ENCODE measurements around the gene FANCG.

Gene FANCG

DNA sequence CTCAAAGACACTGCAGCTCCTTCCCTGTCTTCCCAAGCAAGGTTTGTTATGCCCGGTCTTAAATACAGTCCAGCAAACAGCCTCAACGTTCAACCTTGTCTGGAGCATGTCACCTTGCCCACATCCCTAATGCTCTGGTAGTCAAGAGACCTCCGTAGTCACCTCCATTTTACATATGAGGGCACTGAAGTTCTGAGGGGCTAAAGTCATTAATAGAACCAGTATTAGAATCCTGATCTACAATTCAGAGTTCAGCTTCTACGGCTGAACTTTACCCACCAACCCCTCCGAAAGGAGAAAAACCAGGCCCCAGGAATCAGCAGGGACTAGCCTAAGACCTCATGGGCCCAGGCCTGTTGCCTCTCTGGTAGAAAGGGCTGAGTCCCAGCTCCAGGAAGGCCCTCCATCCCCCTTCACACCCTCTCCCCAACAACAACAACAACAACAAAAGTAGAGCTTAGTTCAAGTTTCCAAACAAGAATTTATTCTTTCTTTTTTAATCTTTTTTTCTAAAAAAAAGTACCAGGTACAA is 24.0 kb upstream of the FANCG start:
- DNase-seq (ENCODE audit: low spot score) = no peak

DNA sequence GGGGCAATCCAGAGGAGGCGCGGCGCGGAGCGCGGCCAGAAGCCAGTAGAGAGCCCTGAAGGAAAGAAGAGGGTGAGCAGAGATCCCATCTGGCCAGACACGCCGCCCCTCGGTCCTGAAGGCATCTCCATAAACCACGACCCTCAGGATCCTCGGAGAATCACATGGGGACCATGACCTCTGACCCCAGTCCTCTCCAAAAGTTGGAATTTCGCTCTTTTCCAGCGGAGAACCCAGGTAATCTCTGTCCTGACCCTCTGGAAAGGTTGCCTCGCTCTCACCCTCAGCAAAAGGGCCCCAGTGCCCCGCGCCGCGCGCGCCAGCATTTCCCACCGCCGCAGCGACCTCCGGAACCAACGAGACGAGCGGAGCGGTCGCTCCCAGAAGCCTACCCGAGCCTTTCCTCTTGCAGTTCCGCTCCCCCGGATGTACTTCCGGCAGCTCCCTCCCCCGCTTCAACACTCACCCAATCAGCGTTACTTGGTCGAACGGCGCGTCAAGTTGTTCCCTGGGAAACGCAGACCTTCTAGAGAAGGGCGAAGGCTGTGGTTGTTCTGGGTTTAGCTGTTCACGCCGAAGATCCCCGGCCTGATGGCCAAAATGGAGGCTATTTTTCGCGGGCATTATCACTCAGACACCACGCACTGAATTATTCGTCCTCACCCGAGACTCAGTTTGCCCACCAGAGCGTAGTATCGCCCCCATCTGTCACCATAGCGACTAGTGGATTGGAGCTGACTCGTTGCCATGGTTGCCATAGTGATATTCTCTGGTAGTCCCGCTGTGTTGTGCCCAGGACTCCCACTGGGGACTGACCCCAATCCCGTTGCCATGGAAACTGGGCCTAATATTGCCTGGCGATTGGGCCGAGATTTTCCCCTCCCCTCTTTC is 23.3 kb upstream of the FANCG start, which contains the start of gene STOML2:
TSS of gene STOML2 (minus strand) at position 363 of the 891 bp plus-strand sequence. CDS start at position 326, 37 bp downstream.
- peak; percentile 98 for DNase-seq (ENCODE audit: low spot score)

DNA sequence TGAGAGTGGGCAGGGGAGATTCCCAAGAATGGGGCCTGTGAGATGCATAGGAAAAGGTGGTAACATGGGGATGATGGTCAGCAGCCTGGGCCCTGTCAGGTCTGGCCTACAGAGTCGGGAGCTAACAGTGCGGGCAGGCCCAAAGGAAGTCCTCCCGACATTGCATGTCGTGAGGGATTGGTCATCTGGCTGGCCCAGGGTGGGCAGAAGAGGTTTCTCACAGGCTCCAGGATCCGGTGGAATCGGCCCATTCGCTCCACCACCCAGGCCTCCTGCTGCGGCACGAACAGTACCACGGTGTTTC is 22.7 kb upstream of the FANCG start:
- DNase-seq (ENCODE audit: low spot score) = no peak

DNA sequence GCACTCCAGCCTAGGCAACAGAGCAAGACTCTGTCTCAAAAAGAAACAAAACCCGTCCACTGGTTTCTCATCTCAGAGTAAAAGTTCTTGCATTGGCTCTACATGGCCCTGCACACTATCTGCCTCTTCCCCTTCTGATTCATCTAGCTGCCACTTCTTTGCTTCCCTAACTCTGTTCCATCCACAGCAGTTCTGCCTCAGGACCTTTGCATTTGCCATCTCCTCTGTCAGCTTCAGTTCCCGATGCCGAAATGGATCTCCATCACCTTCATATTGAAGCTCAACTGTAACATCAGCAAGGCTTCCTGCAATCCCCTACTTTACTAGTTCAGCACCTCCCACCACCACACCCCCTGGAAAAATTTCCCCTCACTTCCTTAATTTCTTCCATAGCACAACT is 17.8 kb upstream of the FANCG start:
- DNase-seq (ENCODE audit: low spot score) = no peak

DNA sequence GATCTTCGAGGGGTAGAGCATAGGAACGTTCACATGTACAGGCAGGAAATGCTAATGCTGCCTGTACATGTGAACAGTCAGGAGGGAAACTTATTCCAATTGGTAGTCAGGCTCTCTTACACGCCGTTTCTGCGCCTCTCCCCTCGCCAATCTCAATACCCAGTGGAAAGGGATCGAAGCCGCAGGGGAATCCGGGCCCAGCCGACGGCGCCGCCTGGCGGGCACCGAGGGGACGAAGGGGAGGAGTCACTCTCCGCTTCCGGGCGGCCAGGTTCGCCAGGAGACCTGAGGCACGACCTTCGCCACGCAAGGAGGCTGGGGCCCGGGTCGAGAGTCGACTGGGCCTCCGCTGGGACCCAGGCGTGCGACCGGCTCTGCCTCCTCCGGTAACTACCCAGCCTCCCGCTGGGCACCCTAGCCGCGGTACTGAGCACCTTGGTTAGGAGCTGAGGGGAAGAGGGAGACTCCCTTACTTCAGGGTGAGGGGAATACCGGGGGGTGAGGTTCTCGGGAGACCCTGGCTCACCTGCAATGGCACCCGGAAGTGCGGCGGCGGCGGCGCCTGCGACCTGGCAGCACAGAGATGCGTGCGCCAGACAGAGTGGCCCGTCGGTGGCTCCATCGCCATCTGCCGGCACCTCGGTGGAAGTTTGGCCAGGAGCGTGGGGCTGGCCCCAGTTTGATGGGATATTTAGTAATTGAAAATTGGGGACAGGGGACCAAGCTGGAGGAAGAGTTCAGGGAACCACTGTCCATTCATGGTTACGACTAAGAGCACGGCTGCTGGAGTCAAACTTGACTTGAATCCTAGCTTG is 16.5 kb upstream of the FANCG start, which contains the start of gene PIGO:
TSS of gene PIGO (minus strand) at position 557 of the 815 bp plus-strand sequence. CDS start 1,026 bp downstream, outside the sequence.
- peak; percentile 95 for DNase-seq (ENCODE audit: low spot score)

DNA sequence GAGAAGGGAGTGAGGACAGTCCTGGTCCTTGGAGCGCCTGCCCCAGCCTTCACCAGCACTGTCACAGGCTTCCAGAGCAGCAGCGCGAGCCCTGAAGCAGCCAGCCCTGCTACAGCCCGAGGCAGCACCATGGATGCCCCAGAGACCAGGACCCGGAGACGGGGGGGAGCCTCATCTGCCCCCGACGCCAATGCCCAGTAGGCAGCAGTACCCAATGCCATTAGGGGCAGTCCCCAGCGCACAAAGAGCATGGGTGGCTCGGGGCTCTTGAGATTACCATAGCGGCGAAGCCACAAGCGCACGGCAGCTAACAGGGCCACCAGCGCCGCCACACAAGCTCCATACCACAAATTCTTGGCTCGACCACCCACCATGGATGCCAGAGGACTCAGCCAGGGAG is 11.8 kb upstream of the FANCG start:
- no peak for DNase-seq (ENCODE audit: low spot score)

DNA sequence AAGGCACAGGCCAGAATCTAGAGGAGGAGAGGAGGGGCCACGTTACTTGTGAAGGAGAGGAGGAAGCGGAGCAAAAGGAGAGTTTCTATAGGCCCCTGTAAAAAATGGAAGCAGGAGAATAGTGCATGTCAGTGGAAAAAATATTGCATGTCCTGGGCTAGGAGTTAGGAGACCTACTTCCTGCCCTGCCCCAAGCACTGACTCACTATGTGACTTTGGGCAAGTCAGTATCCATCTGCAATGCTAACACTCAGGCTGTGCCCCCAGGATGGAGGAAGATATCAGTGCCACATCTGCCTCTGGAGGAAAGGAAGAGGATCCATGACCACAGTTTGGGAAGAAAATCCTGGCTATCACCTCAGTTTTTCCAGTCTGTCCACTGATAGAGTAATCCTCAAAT is 9.7 kb upstream of the FANCG start:
- no peak for DNase-seq (ENCODE audit: low spot score)

DNA sequence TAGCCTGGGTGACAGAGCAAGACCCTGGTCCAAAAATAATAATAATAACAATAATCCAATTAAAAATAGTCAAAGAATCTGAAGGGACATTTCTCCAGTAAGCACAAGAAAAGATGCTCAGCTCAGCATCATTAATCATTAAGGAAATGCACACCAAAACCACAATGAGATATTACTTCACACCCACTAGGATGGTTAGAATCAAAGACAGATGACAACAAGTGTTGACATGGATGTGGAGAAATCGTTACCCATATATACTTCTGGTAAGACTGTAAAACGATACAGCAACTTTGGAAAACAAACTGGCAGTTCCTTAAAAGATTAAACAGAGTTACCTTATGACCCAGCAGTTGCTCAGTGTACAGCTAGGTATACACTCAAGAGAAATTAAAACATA is 5.3 kb upstream of the FANCG start:
- no peak for DNase-seq (ENCODE audit: low spot score)

DNA sequence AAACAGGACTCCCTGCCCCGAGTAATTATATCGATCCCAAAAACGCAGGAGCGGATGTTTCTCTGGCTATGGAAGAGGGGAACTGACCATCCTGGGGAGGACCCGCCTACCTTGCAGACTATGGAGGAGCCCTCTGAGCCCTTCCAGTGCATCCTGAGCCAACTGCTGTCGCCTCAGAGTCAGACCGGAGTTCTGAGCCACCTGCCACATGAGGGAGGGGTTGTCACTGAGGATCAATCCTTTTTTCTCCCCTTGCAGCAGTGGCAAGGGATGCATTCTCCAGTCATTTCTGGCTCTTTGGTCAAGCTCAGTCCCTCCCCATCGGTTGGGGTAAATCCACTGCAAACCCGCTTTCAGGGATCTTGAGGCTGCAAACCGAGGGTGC is 709 bp downstream of the FANCG start:
- no peak for DNase-seq (ENCODE audit: low spot score)

DNA sequence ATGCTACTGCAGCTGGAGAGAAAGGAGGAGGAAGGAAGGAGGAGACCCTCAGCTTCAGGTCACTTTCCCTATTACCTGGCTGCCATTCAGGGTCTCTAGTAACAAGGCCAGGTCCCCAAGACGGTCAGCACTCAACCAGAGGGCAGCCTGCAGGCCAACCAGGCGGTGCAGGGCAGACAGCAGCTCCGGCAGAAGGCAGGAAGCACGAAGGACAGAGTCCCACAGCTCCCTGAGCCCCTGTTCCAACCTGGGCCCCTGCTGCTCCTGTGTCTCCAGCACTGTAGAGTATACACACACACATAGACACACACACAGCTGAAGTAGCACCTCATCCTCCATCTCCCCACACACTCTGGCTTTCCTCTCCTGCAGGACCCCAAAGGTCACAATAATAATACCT is 1.7 kb downstream of the FANCG start:
- no peak for DNase-seq (ENCODE audit: low spot score)

DNA sequence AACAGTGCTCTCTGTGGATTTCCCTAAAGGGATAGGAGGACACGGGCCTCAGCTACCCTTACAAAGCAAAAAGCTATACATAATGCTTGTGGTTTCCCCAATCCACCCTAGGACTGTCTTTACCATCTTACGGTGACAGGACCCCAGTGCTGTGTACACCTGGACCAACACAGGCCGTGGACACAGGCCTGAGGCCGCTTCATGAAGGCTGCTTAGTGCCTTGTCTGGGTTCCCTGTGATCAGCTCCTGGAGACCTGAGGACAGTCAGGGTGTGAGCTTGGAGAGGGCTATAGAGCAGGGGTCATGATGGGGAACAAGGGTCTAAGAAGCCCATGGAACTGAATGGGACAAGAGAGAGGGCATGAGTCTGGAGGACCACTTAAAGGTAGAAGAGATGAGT is 2.9 kb downstream of the FANCG start:
- no peak for DNase-seq (ENCODE audit: low spot score)

DNA sequence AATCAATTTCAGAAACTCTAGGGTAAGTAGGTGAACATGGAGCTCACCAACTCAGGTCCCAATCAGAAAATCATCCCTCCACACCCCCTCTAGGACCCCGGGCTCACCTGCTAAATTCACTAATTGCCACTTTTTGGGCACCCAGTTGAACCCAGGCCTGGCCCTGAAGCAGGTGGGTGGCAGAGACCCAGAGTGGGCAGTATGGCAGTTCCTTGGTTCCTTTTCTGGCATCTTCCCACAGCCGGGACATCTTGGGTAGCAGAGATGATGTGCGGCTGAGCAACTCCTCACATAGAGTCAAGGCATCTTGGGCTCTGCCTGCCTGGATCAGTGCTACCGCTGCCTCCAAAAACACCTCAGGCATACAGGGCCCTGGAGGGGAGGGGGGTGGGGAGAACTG is 4.4 kb downstream of the FANCG start:
- no peak for DNase-seq (ENCODE audit: low spot score)

DNA sequence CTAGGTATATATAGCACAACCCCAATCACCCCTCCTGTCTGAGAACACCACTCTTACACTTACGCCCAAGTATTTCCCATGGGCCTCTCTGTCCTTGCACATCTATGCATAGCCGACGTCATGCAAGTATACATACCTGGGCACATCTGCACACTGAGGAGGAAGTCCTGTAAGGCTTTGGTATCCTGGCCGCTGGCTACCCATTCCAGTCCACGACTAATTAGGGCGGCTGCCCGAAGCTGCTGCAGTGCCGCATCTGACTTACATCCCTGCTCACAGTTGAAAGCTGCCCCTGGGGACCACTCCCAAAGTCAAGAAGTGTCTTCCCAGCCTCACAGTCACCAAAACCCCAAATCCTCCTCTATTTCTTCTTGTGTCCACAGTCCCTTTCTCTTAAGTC is 5.0 kb downstream of the FANCG start:
- no peak for DNase-seq (ENCODE audit: low spot score)

DNA sequence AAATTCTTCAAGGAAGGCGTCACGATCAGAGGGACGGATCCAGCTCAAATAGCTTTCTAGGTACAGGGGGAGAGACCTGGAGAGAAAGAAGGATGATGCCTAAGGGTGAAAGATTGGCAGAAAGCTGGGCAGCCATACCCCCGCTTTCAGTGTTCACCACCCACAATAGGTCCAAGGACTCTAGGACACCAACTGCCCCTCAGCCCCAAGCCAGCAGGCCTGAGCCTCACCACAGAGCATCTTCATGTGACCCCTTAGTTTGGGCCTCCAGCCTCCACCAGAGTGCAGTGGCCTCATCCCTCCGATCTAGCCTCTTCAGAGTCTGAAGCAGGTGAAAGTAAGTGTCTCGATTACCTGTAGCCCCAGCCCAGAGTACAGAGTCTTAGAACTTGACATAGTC is 5.6 kb downstream of the FANCG start:
- DNase-seq (ENCODE audit: low spot score) = no peak

DNA sequence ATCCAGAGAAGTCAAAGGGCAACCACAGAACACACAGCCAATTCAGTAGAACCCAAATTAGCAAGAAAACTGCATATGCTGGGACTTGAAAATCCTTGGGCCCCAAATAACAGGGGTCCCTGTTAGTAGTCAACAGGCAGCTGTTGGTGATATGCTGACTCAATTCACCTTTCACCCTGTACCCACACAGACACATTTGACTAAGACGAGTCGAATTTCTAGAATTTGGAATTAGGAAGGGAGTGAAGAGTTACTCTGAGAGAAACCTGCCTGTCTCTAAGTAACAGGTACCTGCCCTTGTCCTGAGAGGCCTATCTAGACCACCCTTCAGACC is 6.5 kb downstream of the FANCG start:
- DNase-seq (ENCODE audit: low spot score) = no peak

DNA sequence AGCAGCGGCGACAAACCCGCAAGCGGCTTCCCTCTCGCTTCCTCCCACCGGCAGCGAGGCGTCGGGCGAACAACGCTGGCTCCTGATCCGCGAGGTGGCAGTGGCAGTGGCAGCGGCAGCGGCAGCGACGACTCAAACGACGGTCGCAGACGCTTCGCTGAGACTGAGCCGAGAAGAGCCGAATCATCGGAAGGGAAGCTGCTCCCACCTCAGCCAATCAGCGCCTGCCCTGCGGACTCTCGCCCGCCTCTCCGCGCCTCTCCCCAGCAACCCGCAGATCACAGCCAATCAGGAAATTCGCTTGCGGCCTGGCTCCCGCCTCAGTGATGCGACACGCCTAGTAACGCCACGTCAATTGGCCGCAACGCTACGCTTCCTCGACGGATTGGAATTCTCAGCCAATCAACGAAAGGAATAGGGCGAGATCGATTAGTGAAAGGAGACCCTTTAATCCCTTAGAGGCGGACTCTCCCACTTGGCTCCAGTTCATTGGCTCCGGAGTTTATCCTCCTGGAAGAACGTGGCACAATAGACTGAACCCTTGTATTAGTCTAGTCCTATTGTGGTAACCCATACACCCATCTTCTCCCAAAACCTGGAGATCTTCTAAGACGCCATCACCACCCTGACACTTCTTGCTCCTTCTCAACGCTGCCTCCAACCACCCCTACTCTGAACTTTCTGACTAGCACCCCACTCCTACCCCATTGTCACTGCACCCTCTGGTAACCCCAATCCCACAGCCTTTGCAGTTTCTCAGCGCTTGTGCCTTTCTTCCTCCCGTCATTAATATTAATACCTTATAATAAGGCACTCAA is 7.1 kb downstream of the FANCG start, which contains the start of gene VCP:
TSS of gene VCP (minus strand) at position 165 of the 818 bp plus-strand sequence. CDS start 272 bp downstream, outside the sequence.
- DNase-seq (ENCODE audit: low spot score) = peak; percentile 99

DNA sequence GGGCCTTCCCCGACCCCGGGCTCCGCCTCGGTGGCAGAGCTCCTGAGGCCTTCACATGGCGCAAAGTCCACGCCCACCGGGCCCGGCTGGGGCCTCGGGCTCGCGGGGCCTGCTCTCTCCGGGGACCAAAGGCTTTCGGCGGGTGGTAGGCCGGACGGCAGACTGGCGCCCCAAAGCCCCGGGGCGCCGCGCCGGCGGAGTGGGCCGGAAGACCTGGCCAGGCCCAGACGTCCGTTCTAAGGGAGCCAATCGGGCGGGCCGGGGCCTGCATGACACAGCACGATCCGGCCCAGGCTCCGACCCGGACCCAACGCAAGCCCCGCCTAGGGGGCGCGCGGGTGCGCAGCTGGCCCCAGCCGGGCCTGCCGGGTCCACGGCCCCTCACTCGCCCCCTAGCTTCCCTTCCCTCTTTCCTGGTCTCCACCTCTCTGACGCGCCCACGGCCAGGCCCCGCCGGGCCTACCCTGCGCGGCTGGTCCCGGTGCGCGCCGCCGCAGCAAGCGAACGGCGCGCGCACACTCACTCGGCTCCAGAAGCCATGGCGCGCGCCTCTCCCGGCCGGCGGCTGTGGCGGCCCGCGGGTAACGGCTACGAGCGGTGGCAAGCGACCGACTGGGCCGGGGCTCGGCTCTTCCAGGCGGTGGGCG is 7.8 kb downstream of the FANCG start:
- DNase-seq (ENCODE audit: low spot score) = peak; percentile 72

DNA sequence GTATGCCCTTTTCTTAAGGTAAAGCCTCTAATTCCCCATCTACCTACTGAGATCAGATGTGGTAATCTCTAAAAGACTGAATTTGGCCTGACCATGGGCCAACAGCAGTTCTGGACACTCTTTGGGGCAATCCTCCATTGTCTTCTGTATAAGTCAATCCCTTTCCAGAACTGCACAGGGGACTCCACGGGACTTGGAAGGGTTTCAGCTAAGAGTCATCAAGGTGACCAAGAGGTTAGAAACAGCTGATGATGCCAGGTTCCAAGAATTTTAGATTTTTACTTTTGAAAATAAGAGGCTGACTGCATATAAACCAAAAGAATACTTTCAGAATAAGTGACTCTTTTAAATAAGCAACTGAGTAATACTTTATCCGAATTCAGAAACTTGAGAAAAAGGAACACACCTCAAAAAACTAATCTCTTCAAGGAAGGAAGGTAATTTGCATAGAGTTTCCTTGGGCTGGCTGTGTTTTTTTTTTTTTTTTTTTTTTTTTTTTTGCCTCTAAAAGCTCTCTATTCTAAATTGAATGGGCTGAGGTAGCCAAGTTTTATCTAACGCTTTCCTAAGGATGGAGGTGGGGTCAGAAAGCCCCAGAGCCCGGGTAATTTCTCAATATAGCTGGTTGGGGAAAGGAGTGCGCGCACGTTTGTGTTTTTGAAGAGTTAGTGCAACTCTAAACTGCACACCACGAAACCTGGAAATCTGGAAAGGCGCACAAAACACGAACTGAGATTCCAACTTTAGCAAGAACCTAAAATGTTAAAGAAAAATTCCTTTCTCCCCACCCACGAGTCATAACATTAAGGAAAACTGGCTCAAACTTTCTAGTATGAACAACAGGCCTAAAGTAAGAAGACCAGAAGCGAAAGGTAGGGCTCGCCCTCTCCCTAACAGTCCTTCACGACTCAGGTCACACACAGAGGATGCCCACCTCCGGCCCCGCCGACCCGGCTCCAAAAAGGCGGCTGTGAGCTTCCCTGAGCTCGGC is 8.6 kb downstream of the FANCG start:
- DNase-seq (ENCODE audit: low spot score) = no peak

DNA sequence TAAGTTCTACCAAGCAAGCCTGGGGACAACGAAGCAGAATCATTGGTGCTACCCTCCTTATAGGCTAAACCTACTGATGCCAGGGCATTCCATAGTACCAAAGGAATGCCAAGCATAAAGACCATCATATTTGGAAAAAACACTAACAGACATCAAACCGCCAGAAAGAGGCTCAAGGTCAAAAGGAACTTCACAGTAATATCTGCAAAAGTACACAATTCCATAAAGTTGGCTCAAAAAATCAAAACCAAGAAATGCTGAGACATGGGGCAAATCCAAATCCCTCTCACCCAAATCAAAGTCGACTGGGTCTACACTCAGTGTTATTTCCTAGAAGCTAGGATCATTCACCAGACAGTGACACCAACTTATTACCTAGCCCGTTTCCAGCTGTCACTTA is 10.7 kb downstream of the FANCG start:
- no peak for DNase-seq (ENCODE audit: low spot score)

DNA sequence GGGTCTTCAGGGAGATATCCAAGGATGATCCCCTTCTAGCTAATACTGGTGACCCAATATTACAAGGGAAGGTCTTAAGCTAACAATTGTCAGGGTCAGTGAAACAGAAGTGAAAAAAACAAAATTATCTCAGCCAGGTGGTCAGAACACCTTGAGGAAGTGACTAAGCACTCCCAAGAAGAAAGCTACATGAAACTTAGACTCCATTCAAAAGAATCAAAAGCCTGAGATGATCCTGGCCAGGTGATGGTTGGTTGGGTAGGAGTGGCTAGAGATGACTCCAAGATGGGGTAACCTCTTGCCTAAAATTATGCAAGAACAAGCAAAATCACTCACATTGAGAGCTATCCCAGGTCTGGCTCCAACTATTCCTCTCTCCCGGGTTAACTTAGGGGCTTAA is 12.7 kb downstream of the FANCG start:
- no peak for DNase-seq (ENCODE audit: low spot score)

All from HuH-7 (cell line).